PC-9 (cell line): ENCODE results near the gene KLF2. TPM values are rescaled to one million over a fixed set of nuclear protein-coding genes. Genes with fewer than 3 reads are reported as not detected.
"Not testable (repeated sequence)": the region's sequence is repeated elsewhere in the genome, so short reads cannot be mapped to it uniquely, and the experiment has no call there.

Source experiments
- BruUV-seq: library from RNA; stranded (reverse); fragments of 400-500 nt; replicated peaks from 2 replicates; lab custom pipeline; 2021; lab: Mats Ljungman, UMichigan
- CTCF ChIA-PET: fragments of 300-600 bp; sonication (Branson Sonifier 250); formaldehyde crosslinking; loops from one replicate; lab custom pipeline; 2022; ENCODE audit warnings: antibody characterized with exemption; lab: Charles Lee
- POLR2A ChIA-PET: fragments of 300-600 bp; sonication (Branson Sonifier 250); formaldehyde crosslinking; loops from one replicate; lab custom pipeline; 2022; ENCODE audit warnings: antibody characterized with exemption; ENCODE audit not compliant: unreplicated experiment; lab: Charles Lee
- DNase-seq, 2 experiments: peaks; one replicate each; pipeline versions ENCODE4 v3.0.0 to v3.0.0-alpha.2; 2015 to 2022; ENCODE audit warnings: mixed read lengths in 1 of 2
- H2AFZ ChIP-seq: fragments of 200-600 bp; sonication (generic); 2 replicates; pipeline ENCODE4 v1.8.1; 2017; ENCODE audit warnings: antibody characterized with exemption
- H3F3A ChIP-seq: fragments of 200-600 bp; sonication (generic); 2 replicates; pipeline ENCODE4 v1.8.1; 2017; ENCODE audit warnings: antibody characterized with exemption, mild to moderate bottlenecking, low read depth; ENCODE audit not compliant: insufficient read depth
- H3K27ac ChIP-seq: fragments of 200-600 bp; sonication (generic); 2 replicates; pipeline ENCODE4 v1.6.1; 2016; ENCODE audit warnings: mixed run types
- H3K27me3 ChIP-seq: fragments of 200-600 bp; sonication (generic); 2 replicates; pipeline ENCODE4 v1.6.1; 2016; ENCODE audit warnings: low read depth, mixed run types; ENCODE audit not compliant: insufficient read depth
- H3K36me3 ChIP-seq: fragments of 200-600 bp; sonication (generic); 2 replicates; pipeline ENCODE4 v1.6.1; 2016; ENCODE audit warnings: low read depth, mixed run types
- H3K4me1 ChIP-seq: fragments of 200-600 bp; sonication (generic); replicated peaks from 2 replicates; pipeline ENCODE4 v1.6.1; 2016; ENCODE audit warnings: mixed run types; ENCODE audit not compliant: insufficient read depth
- H3K4me2 ChIP-seq: fragments of 200-600 bp; sonication (generic); 2 replicates; pipeline ENCODE4 v1.6.1; 2017; ENCODE audit warnings: mixed run types
- H3K4me3 ChIP-seq: fragments of 200-600 bp; sonication (generic); 2 replicates; pipeline ENCODE4 v1.6.1; 2016; ENCODE audit warnings: mixed run types
- H3K79me2 ChIP-seq: fragments of 200-600 bp; sonication (generic); 2 replicates; pipeline ENCODE4 v1.6.1; 2017; ENCODE audit warnings: low read depth, mixed run types
- H3K9me2 ChIP-seq: fragments of 200-600 bp; sonication (generic); 2 replicates; pipeline ENCODE4 v1.8.1; 2017; ENCODE audit warnings: mild to moderate bottlenecking; ENCODE audit not compliant: insufficient read depth
- H3K9me3 ChIP-seq: fragments of 200-600 bp; sonication (generic); 2 replicates; pipeline ENCODE4 v1.8.1; 2016; ENCODE audit warnings: low read depth; ENCODE audit not compliant: insufficient read depth
- H4K20me1 ChIP-seq: fragments of 200-600 bp; sonication (generic); 2 replicates; pipeline ENCODE4 v1.8.1; 2017; ENCODE audit not compliant: insufficient read depth
- EZH2 ChIP-seq: fragments of 200-600 bp; sonication (generic); IDR thresholded peaks from 2 replicates; pipeline ENCODE4 v1.8.0; 2017; ENCODE audit warnings: antibody characterized with exemption, low read depth
- intact Hi-C: fragments of 100-400 bp; cut with micrococcal nuclease; formaldehyde crosslinking; loops from one replicate; pipeline ENCODE4 v1.10.0; 2022; ENCODE audit not compliant: unreplicated experiment
- total RNA-seq: library from RNA; stranded (reverse); gene quantifications from 2 replicates; pipeline ENCODE4 v1.2.3, GENCODE V29; 2021
- TF ChIP-seq, protein P1 (sequence below): fragments of 200-600 bp; sonication (generic); conservative IDR thresholded peaks from 2 replicates; pipeline ENCODE4 v1.6.1; 2017; ENCODE audit warnings: mixed run types, antibody characterized with exemption, mild to moderate bottlenecking, moderate library complexity

Gene KLF2
- total RNA-seq, 1 experiment from 2014 or later, result 1.6 TPM

DNA sequence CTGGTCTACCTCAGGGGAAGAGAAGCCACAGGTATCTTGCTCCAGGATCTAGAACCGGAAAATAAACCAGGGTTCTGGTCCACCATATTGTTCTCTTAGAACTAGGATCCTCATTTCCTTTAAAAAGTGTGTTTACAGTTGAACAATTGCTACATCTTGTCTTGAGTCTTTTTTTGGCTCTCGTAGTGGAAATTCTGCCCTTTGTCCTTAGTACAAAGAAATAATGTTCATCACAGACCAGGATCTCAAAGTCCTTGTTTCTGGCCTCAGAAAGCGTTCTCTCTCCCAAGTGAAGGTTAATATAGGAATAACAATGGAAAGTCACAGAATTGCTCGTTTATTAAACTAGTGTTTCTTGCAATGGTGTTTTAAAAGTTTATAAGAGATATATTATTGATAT lies 20.8 kb downstream of the KLF2 start:
- no peak for DNase-seq
- H4K20me1 ChIP-seq, result no peaks in the 10 kb centered on the region
- intact Hi-C loops, result no loop called here
- no peak overlapping the region for H2AFZ ChIP-seq
- POLR2A ChIA-PET, result no interaction called here
- TF ChIP-seq, protein P1, sequence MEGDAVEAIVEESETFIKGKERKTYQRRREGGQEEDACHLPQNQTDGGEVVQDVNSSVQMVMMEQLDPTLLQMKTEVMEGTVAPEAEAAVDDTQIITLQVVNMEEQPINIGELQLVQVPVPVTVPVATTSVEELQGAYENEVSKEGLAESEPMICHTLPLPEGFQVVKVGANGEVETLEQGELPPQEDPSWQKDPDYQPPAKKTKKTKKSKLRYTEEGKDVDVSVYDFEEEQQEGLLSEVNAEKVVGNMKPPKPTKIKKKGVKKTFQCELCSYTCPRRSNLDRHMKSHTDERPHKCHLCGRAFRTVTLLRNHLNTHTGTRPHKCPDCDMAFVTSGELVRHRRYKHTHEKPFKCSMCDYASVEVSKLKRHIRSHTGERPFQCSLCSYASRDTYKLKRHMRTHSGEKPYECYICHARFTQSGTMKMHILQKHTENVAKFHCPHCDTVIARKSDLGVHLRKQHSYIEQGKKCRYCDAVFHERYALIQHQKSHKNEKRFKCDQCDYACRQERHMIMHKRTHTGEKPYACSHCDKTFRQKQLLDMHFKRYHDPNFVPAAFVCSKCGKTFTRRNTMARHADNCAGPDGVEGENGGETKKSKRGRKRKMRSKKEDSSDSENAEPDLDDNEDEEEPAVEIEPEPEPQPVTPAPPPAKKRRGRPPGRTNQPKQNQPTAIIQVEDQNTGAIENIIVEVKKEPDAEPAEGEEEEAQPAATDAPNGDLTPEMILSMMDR, result no peak
- TF ChIP-seq EZH2, result no peak
- H3K4me3 ChIP-seq, result no peak overlapping the region
- H3K27ac ChIP-seq, result no peak overlapping the region
- peaks cover 10% of the 10 kb centered on the region; the same call in 1 of the 2 replicates for H3F3A ChIP-seq
- no peaks in the 10 kb centered on the region for H3K79me2 ChIP-seq
- H3K4me1 ChIP-seq, result no peaks in the 10 kb centered on the region
- no peaks in the 10 kb centered on the region for H3K27me3 ChIP-seq
- no TSS peak for BruUV-seq
- H3K36me3 ChIP-seq, result no peaks in the 10 kb centered on the region
- no peaks in the 10 kb centered on the region for H3K9me2 ChIP-seq
- no peak overlapping the region for H3K4me2 ChIP-seq
- CTCF ChIA-PET, result no interaction called here
- no peaks in the 10 kb centered on the region for H3K9me3 ChIP-seq

DNA sequence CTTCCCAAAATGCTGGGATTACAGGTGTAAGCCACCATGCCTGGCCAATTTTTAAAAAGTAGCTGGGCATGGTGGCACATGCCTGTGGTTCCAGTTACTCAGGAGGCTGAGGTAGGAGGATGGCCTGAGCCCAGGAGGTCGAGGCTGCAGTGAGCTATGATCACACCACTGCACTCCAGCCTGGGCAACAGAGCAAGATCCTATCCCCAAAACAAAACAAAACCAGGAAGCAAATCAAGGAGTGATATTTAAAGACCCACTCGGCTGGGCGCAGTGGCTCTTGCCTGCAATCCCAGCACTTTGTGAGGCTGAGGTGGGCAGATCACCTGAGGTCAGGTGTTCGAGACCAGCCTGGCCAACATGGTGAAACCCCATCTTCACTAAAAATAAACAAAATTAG lies 22.5 kb downstream of the KLF2 start:
- H3K4me3 ChIP-seq, H3F3A ChIP-seq, intact Hi-C loops, H3K9me3 ChIP-seq, DNase-seq, H3K27ac ChIP-seq, H3K36me3 ChIP-seq, H2AFZ ChIP-seq, H3K4me1 ChIP-seq, H3K27me3 ChIP-seq, H3K4me2 ChIP-seq, BruUV-seq, H4K20me1 ChIP-seq, H3K9me2 ChIP-seq, H3K79me2 ChIP-seq, POLR2A ChIA-PET, CTCF ChIA-PET: not testable (repeated sequence)

DNA sequence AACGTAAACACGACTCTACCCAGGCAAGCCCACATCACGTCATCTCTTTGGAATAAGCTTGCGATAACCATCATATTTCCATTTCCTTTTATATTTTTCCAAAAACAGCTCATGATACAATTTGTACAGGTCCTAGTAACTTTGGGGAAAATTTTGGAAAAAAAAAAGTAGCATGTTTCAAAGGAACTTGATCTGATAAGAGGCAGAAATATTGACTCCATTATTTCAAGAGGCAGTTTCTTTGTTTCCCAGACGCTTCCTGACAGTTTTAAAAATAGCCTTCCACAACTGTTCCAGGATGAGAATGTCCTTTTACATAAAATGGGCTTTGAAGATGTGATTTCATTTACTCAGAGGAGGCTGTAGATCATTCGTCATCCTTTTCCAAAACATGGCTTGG lies 23.1 kb downstream of the KLF2 start:
- intact Hi-C loops, result no loop called here
- Histone ChIP-seq H3K9me3 (no peaks in the 10 kb centered on the region), H4K20me1 (no peaks in the 10 kb centered on the region), H2AFZ (no peak overlapping the region), H3K27ac (no peak overlapping the region), H3K4me2 (no peak overlapping the region), H3K36me3 (no peaks in the 10 kb centered on the region), H3K27me3 (no peaks in the 10 kb centered on the region), H3F3A (peaks cover 10% of the 10 kb centered on the region; the same call in 1 of the 2 replicates), H3K79me2 (no peaks in the 10 kb centered on the region), H3K4me3 (no peak overlapping the region), H3K4me1 (no peaks in the 10 kb centered on the region), H3K9me2 (no peaks in the 10 kb centered on the region)
- BruUV-seq, result no TSS peak
- no peak for TF ChIP-seq EZH2
- TF ChIP-seq, protein P1, result no peak
- DNase-seq, result no peak
- ChIA-PET CTCF (interaction anchor here (0.7 kb wide), 1 partner anchor 285 kb away, joined by 3 read pairs; no protein-coding TSS in a partner anchor), POLR2A (no interaction called here)

DNA sequence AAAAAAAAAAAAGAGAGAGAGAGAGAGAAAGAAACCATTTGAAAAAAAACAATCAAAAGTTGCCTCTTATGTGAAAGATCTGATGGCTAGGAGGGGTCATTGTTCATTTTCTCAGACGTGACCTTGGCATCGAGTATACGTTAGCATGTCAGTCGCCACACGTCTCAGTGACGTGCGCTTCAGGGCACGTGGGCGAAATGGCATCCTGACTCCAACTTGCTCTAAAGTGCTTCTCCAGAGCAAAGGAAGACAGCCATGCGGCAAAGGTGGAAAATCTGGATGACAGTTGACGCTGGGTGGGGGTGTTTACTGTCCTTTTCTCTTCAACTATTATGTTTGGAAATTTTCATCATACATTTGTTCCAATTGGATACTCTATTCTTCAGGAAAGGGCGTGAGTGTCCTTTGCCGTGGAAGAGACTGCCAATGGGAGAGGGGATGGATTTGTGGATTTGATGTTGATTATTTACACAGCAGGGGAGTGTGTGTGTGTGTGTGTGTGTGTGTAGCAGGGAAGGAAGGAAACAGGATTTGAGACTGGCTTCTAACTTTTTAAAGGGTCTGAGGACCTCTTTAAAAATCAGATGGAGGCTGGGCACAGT lies 25.0 kb downstream of the KLF2 start:
- peaks cover 10% of the 10 kb centered on the region; the same call in 1 of the 2 replicates for H3F3A ChIP-seq
- no peak for DNase-seq
- no TSS peak for BruUV-seq
- no peaks in the 10 kb centered on the region for H3K79me2 ChIP-seq
- no peaks in the 10 kb centered on the region for H3K27me3 ChIP-seq
- H3K9me3 ChIP-seq, result no peaks in the 10 kb centered on the region
- CTCF ChIA-PET, result no interaction called here
- POLR2A ChIA-PET, result no interaction called here
- H3K36me3 ChIP-seq, result no peaks in the 10 kb centered on the region
- H3K27ac ChIP-seq, result no peak overlapping the region
- no peak overlapping the region for H3K4me3 ChIP-seq
- TF ChIP-seq EZH2, result no peak
- TF ChIP-seq, protein P1, result no peak
- no peaks in the 10 kb centered on the region for H3K9me2 ChIP-seq
- H3K4me2 ChIP-seq, result no peak overlapping the region
- intact Hi-C loops, result no loop called here
- H2AFZ ChIP-seq, result no peak overlapping the region
- H4K20me1 ChIP-seq, result no peaks in the 10 kb centered on the region
- H3K4me1 ChIP-seq, result no peaks in the 10 kb centered on the region
